Caco-2 (cell line): ENCODE data around the gene MST1R. TPM values are rescaled to one million over a fixed set of nuclear protein-coding genes. Genes with fewer than 3 reads are reported as not detected.

Source experiments
- BruUV-seq: library from RNA; stranded (reverse); fragments of 400-500 nt; replicated peaks from 2 replicates; lab custom pipeline; 2021; lab: Mats Ljungman, UMichigan
- CTCF ChIA-PET: fragments of 300-600 bp; sonication (Branson Sonifier 250); formaldehyde crosslinking; loops from one replicate; lab custom pipeline; 2022; ENCODE audit warnings: antibody characterized with exemption; lab: Charles Lee
- POLR2A ChIA-PET: fragments of 300-600 bp; sonication (Branson Sonifier 250); formaldehyde crosslinking; loops from one replicate; lab custom pipeline; 2022; ENCODE audit warnings: antibody characterized with exemption; lab: Charles Lee
- DNase-seq, 2 experiments: peaks; one replicate each; pipeline versions ENCODE4 v3.0.0 to v3.0.0-alpha.2; 2020 to 2022
- H3K27me3 ChIP-seq: replicated peaks from 2 replicates; pipeline ENCODE4 v1.6.0; 2011; ENCODE audit warnings: low read length; ENCODE audit not compliant: control insufficient read depth, insufficient read depth
- H3K36me3 ChIP-seq: 2 replicates; pipeline ENCODE4 v1.5.1; 2011; ENCODE audit warnings: low read length; ENCODE audit not compliant: control insufficient read depth, insufficient read depth
- H3K4me1 ChIP-seq: fragments of 250-450 bp; sonication (Bioruptor Pico); 2 replicates; pipeline ENCODE4 v1.5.1; 2020; ENCODE audit warnings: mild to moderate bottlenecking
- H3K4me3 ChIP-seq: 2 replicates; pipeline ENCODE4 v1.5.1; 2011; ENCODE audit warnings: low read depth, mild to moderate bottlenecking, control low read depth, low read length
- H3K9me3 ChIP-seq: fragments of 250-450 bp; sonication (Bioruptor Pico); 2 replicates; pipeline ENCODE4 v1.5.1; 2020; ENCODE audit warnings: mild to moderate bottlenecking, moderate library complexity
- H3K27ac Mint-ChIP-seq: one replicate; pipeline ENCODE4 v1.8.0; 2022; ENCODE audit warnings: mixed read lengths; ENCODE audit not compliant: unreplicated experiment
- H3K27me3 Mint-ChIP-seq: one replicate; pipeline ENCODE4 v1.8.0; 2022; ENCODE audit warnings: mixed read lengths; ENCODE audit not compliant: insufficient read depth, unreplicated experiment
- H3K36me3 Mint-ChIP-seq: one replicate; pipeline ENCODE4 v1.8.0; 2022; ENCODE audit warnings: mild to moderate bottlenecking, mixed read lengths; ENCODE audit not compliant: insufficient read depth, unreplicated experiment
- H3K4me1 Mint-ChIP-seq: one replicate; pipeline ENCODE4 v1.8.0; 2022; ENCODE audit warnings: low read depth, mixed read lengths; ENCODE audit not compliant: unreplicated experiment
- H3K4me3 Mint-ChIP-seq: one replicate; pipeline ENCODE4 v1.8.0; 2022; ENCODE audit warnings: mild to moderate bottlenecking, moderate library complexity, mixed read lengths; ENCODE audit not compliant: unreplicated experiment
- H3K9me3 Mint-ChIP-seq: one replicate; pipeline ENCODE4 v1.8.0; 2022; ENCODE audit warnings: mixed read lengths; ENCODE audit not compliant: unreplicated experiment
- CTCF ChIP-seq, 2 experiments: fragments of 200-600 bp in 1 of 2; IDR thresholded peaks; 1 replicate in 1 of 2; 2 replicates in 1 of 2; pipeline versions ENCODE4 v1.5.1 to v1.8.0; 2011 to 2022; ENCODE audit warnings: antibody characterized with exemption in 1 of 2, control low read depth in 1 of 2, inconsistent platforms in 1 of 2, low read depth in 1 of 2, low read length in 1 of 2, mild to moderate bottlenecking in 1 of 2, moderate library complexity in 1 of 2; ENCODE audit not compliant: insufficient read depth in 1 of 2, severe bottlenecking in 1 of 2, unreplicated experiment in 1 of 2
- intact Hi-C: fragments of 100-400 bp; cut with micrococcal nuclease; formaldehyde crosslinking; loops from one replicate; pipeline ENCODE4 v1.10.0; 2022; ENCODE audit not compliant: unreplicated experiment
- total RNA-seq: library from RNA; stranded (reverse); gene quantifications from 2 replicates; pipeline ENCODE4 v1.2.3, GENCODE V29; 2022

MST1R gene
- total RNA-seq, 1 experiment from 2014 or later: 11.8 TPM

- ChIA-PET CTCF (no interaction called here), POLR2A (no interaction called here)
- Mint-ChIP-seq H3K27me3 (no peaks in the 10 kb centered on the region), H3K36me3 (peaks cover 5% of the 10 kb centered on the region), H3K4me1 (peaks cover 2% of the 10 kb centered on the region), H3K9me3 (no peaks in the 10 kb centered on the region), H3K4me3 (no peak overlapping the region), H3K27ac (no peak overlapping the region)
- no peak for DNase-seq
- BruUV-seq: no TSS peak
- intact Hi-C loops: no loop called here
- Histone ChIP-seq H3K4me1 (peaks cover 6% of the 10 kb centered on the region; the same call in 1 of the 2 replicates), H3K9me3 (no peaks in the 10 kb centered on the region), H3K36me3 (no peaks in the 10 kb centered on the region), H3K27me3 (no peaks in the 10 kb centered on the region), H3K4me3 (no peak overlapping the region)
- no peak for TF ChIP-seq CTCF (IDR thresholded peaks at IDR 0.05; ENCODE audit: insufficient read depth in 1 of 2, low read depth in 1 of 2, low read length in 1 of 2, severe bottlenecking in 1 of 2, unreplicated experiment in 1 of 2)
Observed at GRCh38 chr3:49886922-49887265, 16.8 kb downstream of the MST1R start.

- POLR2A ChIA-PET: no interaction called here
- no TSS peak for BruUV-seq
- no peak for DNase-seq
- CTCF ChIA-PET: no interaction called here
- peaks cover 5% of the 10 kb centered on the region for H3K36me3 Mint-ChIP-seq
- Histone ChIP-seq H3K4me1 (peaks cover 26% of the 10 kb centered on the region), H3K36me3 (no peaks in the 10 kb centered on the region), H3K9me3 (no peaks in the 10 kb centered on the region), H3K27me3 (no peaks in the 10 kb centered on the region), H3K4me3 (no peak overlapping the region)
- H3K4me3 Mint-ChIP-seq: no peak overlapping the region
- no peak for TF ChIP-seq CTCF (IDR thresholded peaks at IDR 0.05; ENCODE audit: insufficient read depth in 1 of 2, low read depth in 1 of 2, low read length in 1 of 2, severe bottlenecking in 1 of 2, unreplicated experiment in 1 of 2)
- no peaks in the 10 kb centered on the region for H3K27me3 Mint-ChIP-seq
- no peaks in the 10 kb centered on the region for H3K9me3 Mint-ChIP-seq
- H3K4me1 Mint-ChIP-seq: peaks cover 7% of the 10 kb centered on the region
- intact Hi-C loops: no loop called here
- H3K27ac Mint-ChIP-seq: no peak overlapping the region
Observed at GRCh38 chr3:49883998-49884397, 19.7 kb downstream of the MST1R start.

- Histone ChIP-seq H3K4me3 (no peak overlapping the region), H3K27me3 (no peaks in the 10 kb centered on the region), H3K4me1 (peaks cover 26% of the 10 kb centered on the region), H3K36me3 (no peaks in the 10 kb centered on the region), H3K9me3 (no peaks in the 10 kb centered on the region)
- BruUV-seq: no TSS peak
- no peaks in the 10 kb centered on the region for H3K9me3 Mint-ChIP-seq
- H3K27me3 Mint-ChIP-seq: no peaks in the 10 kb centered on the region
- intact Hi-C loops: no loop called here
- ChIA-PET POLR2A (no interaction called here), CTCF (interaction anchor here (1.1 kb wide), 1 partner anchor 47 kb away, joined by 4 read pairs; the partner anchor contains the start of gene MON1A)
- DNase-seq: no peak
- H3K4me3 Mint-ChIP-seq: no peak overlapping the region
- TF ChIP-seq CTCF (IDR thresholded peaks at IDR 0.05; ENCODE audit: insufficient read depth in 1 of 2, low read depth in 1 of 2, low read length in 1 of 2, severe bottlenecking in 1 of 2, unreplicated experiment in 1 of 2): no peak
- peaks cover 7% of the 10 kb centered on the region for H3K4me1 Mint-ChIP-seq
- H3K36me3 Mint-ChIP-seq: peaks cover 5% of the 10 kb centered on the region
- H3K27ac Mint-ChIP-seq: no peak overlapping the region
Observed at GRCh38 chr3:49882166-49882565, 21.5 kb downstream of the MST1R start.
